BJ (cell line): ENCODE measurements around the gene ITPRIPL2. TPM values are rescaled to one million over a fixed set of nuclear protein-coding genes. Genes with fewer than 3 reads are reported as not detected.

Experiments used
- CTCF ChIA-PET: fragments of 350-600 bp; formaldehyde crosslinking; extraction: SDS; loops from one replicate; lab custom pipeline; 2021; ENCODE audit warnings: antibody characterized with exemption, inconsistent platforms; lab: Yijun Ruan, JAX
- POLR2A ChIA-PET: fragments of 300-600 bp; sonication (Branson Sonifier 250); formaldehyde crosslinking; extraction: SDS; loops from one replicate; lab custom pipeline; 2021; ENCODE audit warnings: antibody characterized with exemption; lab: Charles Lee
- DNase-seq: peaks from one replicate; pipeline ENCODE4 v3.0.0-alpha.2; 2011; ENCODE audit warnings: low read depth
- H3K27me3 ChIP-seq: 2 replicates; pipeline ENCODE4 v1.6.0; 2011; ENCODE audit warnings: low read length; ENCODE audit not compliant: control insufficient read depth, insufficient read depth
- H3K36me3 ChIP-seq: 2 replicates; pipeline ENCODE4 v1.5.1; 2011; ENCODE audit warnings: low read length; ENCODE audit not compliant: control insufficient read depth, insufficient read depth
- H3K4me3 ChIP-seq: 2 replicates; pipeline ENCODE4 v1.5.1; 2011; ENCODE audit warnings: low read depth, mild to moderate bottlenecking, control low read depth, low read length
- CTCF ChIP-seq: IDR thresholded peaks from 2 replicates; pipeline ENCODE4 v1.5.1; 2011; ENCODE audit warnings: low read depth, mild to moderate bottlenecking, control low read depth, inconsistent platforms, low read length, moderate library complexity; ENCODE audit not compliant: insufficient read depth
- polyA plus RNA-seq: library from polyadenylated mRNA; depleted of rRNA; stranded (reverse); fragments of >200 nt; gene quantifications from 2 replicates; pipeline ENCODE4 v1.2.3, GENCODE V29; 2011

ITPRIPL2 gene
- polyA plus RNA-seq, 1 experiment, result 14.9 TPM

GRCh38 chr16:19088341-19088916 lies 25.3 kb upstream of the ITPRIPL2 start:
- H3K4me3 ChIP-seq, result no peak overlapping the region
- CTCF ChIA-PET, result interaction anchor here (1.0 to 5.5 kb wide), 2 partner anchors 17 to 90 kb away, joined by 4 to 80 read pairs; no protein-coding TSS in a partner anchor
- POLR2A ChIA-PET, result no interaction called here
- DNase-seq, result no peak
- no peaks in the 10 kb centered on the region for H3K27me3 ChIP-seq
- H3K36me3 ChIP-seq, result no peaks in the 10 kb centered on the region
- no peak for TF ChIP-seq CTCF

- Histone ChIP-seq H3K36me3 (no peaks in the 10 kb centered on the region), H3K4me3 (no peak overlapping the region), H3K27me3 (no peaks in the 10 kb centered on the region)
- TF ChIP-seq CTCF, result no peak
- POLR2A ChIA-PET, result no interaction called here
- no peak for DNase-seq
- CTCF ChIA-PET, result interaction anchor here (1.0 kb wide), 2 partner anchors 18 to 69 kb away, joined by 3 to 4 read pairs; no protein-coding TSS in a partner anchor
Observed at GRCh38 chr16:19089410-19089955, 24.3 kb upstream of the ITPRIPL2 start.

GRCh38 chr16:19090916-19091315 lies 22.8 kb upstream of the ITPRIPL2 start:
- Histone ChIP-seq H3K4me3 (no peak overlapping the region), H3K36me3 (no peaks in the 10 kb centered on the region), H3K27me3 (no peaks in the 10 kb centered on the region)
- no peak for DNase-seq
- CTCF ChIA-PET, result no interaction called here
- POLR2A ChIA-PET, result no interaction called here
- TF ChIP-seq CTCF, result no peak

GRCh38 chr16:19092653-19093410 lies 20.9 kb upstream of the ITPRIPL2 start:
- Histone ChIP-seq H3K27me3 (no peaks in the 10 kb centered on the region), H3K36me3 (no peaks in the 10 kb centered on the region), H3K4me3 (no peak overlapping the region)
- TF ChIP-seq CTCF, result no peak
- CTCF ChIA-PET, result interaction anchor here (0.9 to 1.0 kb wide), 2 partner anchors 9 to 283 kb away, joined by 3 read pairs; no protein-coding TSS in a partner anchor
- DNase-seq, result no peak
- POLR2A ChIA-PET, result no interaction called here
